Kidney epithelial cell (primary cell): ENCODE data around the gene SPTB. TPM values are rescaled to one million over a fixed set of nuclear protein-coding genes. Genes with fewer than 3 reads are reported as not detected.

Experiments
- DNase-seq: peaks from one replicate; pipeline ENCODE4 v3.0.0-alpha.2; 2010; ENCODE audit warnings: low read depth
- H3K27me3 ChIP-seq: 2 replicates; pipeline ENCODE4 v1.6.0; 2011; ENCODE audit warnings: low read length; ENCODE audit not compliant: control insufficient read depth, insufficient read depth
- H3K36me3 ChIP-seq: 2 replicates; pipeline ENCODE4 v1.5.1; 2011; ENCODE audit warnings: low read length; ENCODE audit not compliant: control insufficient read depth, insufficient read depth
- H3K4me3 ChIP-seq: 2 replicates; pipeline ENCODE4 v1.5.1; 2011; ENCODE audit warnings: low read depth, mild to moderate bottlenecking, control low read depth, low read length
- total RNA-seq: library from RNA; depleted of rRNA; stranded (reverse); fragments of >200 nt; gene quantifications from 2 replicates; pipeline ENCODE4 v1.2.3, GENCODE V29; 2015
- TF ChIP-seq, protein P1 (sequence below): IDR thresholded peaks from 2 replicates; pipeline ENCODE4 v1.5.1; 2011; ENCODE audit warnings: mild to moderate bottlenecking, moderate library complexity, low read length, control low read depth, inconsistent platforms; ENCODE audit not compliant: insufficient read depth, poor library complexity, severe bottlenecking

SPTB gene
- total RNA-seq, 1 donor from 2014 or later = 0.54 TPM

DNA sequence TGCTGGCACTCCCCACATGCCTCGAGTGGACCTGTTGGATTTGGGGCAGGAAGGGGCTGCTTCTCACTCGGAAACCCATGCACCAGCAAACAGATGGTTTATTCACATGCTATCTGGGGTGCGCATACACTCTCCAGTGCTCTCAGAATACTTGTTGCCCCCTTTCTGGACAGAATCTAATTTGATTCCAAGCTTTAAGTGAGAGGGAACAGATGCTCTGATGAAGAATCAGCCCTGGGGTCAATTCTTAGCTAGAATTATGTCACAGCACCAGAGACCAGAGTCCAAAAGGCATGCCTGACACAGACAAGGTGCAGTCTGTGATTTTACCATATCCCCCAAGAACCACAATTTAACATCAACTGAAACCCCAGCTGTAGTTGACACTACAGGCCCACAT, 83.8 kb downstream of the SPTB start:
- Histone ChIP-seq H3K36me3 (no peaks in the 10 kb centered on the region), H3K27me3 (no peaks in the 10 kb centered on the region), H3K4me3 (no peak overlapping the region)
- no peak for DNase-seq
- TF ChIP-seq, protein P1, sequence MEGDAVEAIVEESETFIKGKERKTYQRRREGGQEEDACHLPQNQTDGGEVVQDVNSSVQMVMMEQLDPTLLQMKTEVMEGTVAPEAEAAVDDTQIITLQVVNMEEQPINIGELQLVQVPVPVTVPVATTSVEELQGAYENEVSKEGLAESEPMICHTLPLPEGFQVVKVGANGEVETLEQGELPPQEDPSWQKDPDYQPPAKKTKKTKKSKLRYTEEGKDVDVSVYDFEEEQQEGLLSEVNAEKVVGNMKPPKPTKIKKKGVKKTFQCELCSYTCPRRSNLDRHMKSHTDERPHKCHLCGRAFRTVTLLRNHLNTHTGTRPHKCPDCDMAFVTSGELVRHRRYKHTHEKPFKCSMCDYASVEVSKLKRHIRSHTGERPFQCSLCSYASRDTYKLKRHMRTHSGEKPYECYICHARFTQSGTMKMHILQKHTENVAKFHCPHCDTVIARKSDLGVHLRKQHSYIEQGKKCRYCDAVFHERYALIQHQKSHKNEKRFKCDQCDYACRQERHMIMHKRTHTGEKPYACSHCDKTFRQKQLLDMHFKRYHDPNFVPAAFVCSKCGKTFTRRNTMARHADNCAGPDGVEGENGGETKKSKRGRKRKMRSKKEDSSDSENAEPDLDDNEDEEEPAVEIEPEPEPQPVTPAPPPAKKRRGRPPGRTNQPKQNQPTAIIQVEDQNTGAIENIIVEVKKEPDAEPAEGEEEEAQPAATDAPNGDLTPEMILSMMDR = no peak

DNA sequence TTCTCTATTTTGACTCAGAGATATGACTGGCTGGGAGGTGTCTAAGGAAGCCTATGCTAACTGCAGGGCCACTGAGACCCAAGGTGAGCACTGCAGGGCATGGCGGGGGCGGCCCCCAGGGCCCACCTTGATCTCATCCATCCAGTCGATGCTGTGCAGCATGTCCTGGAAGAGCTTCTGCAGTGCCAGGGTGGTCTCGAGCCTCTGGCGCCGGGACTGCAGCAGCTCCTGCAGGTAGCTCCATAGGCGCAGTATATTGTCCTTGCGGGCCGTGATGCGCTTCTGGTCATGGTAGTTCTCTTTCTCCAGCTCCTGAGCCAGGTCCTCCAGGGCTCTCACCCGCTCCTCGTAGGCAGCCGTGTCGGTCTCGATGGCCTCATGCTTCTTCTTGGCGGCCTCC, 84.5 kb downstream of the SPTB start:
- no peak for DNase-seq
- Histone ChIP-seq H3K36me3 (no peaks in the 10 kb centered on the region), H3K4me3 (no peak overlapping the region), H3K27me3 (no peaks in the 10 kb centered on the region)
- TF ChIP-seq, protein P1 = no peak

GRCh38 chr14:64792871-64793560, 86.7 kb downstream of the SPTB start:
- H3K36me3 ChIP-seq = no peaks in the 10 kb centered on the region
- no peaks in the 10 kb centered on the region for H3K27me3 ChIP-seq
- TF ChIP-seq, protein P1 = no peak
- H3K4me3 ChIP-seq = no peak overlapping the region
- DNase-seq = no peak

DNA sequence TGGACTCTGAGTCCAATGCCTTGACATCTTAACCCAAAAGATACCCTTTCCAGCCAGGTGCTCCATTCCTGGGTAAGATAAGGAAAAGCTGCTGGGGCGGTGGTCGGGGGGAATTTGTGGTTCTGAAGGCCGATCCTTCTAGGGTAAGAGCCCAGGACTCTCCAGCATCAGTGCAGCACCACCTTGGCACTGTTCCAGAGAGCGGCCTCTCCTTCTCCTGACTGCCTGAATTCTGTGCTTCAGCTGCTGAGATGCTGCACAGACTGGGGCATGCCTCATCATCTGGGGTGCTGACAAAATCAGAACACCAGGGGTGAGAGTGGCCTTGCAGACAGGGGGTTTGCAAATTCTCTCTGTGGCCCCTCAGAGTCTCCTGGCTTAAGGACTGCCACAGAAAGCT, 87.5 kb downstream of the SPTB start:
- Histone ChIP-seq H3K4me3 (no peak overlapping the region), H3K36me3 (no peaks in the 10 kb centered on the region), H3K27me3 (no peaks in the 10 kb centered on the region)
- TF ChIP-seq, protein P1 = no peak
- no peak for DNase-seq

- DNase-seq = no peak
- no peaks in the 10 kb centered on the region for H3K27me3 ChIP-seq
- H3K36me3 ChIP-seq = no peaks in the 10 kb centered on the region
- TF ChIP-seq, protein P1 = no peak
- H3K4me3 ChIP-seq = no peak overlapping the region
Measured at GRCh38 chr14:64790478-64790877, 89.2 kb downstream of the SPTB start.

- no peak for DNase-seq
- Histone ChIP-seq H3K4me3 (no peak overlapping the region), H3K36me3 (no peaks in the 10 kb centered on the region), H3K27me3 (no peaks in the 10 kb centered on the region)
- TF ChIP-seq, protein P1 = no peak
Measured at GRCh38 chr14:64789696-64790095, 90.0 kb downstream of the SPTB start.
